Middle frontal gyrus (tissue), 1 donor: ENCODE results near the gene G6PC1.
"Not testable (repeated sequence)": the region's sequence is repeated elsewhere in the genome, so short reads cannot be mapped to it uniquely, and the experiment has no call there.

ENCODE experiments used
- DNase-seq: peaks from one replicate; pipeline ENCODE4 v3.0.0-alpha.2; 2015; ENCODE audit warnings: low spot score; ENCODE audit errors: extremely low spot score

G6PC1 gene

GRCh38 chr17:42900460-42901331, at the start of gene G6PC1:
Gene G6PC1, plus strand, starts transcription at chr17:42900799. Its CDS starts 78 bp downstream, at chr17:42900877.
- DNase-seq = no peak

GRCh38 chr17:42850954-42851353, 49.6 kb upstream of the G6PC1 start, which contains the start of gene AOC3:
Gene AOC3, plus strand, starts transcription at chr17:42851199. Its CDS starts 145 bp downstream, at chr17:42851344.
- no peak for DNase-seq

GRCh38 chr17:42851371-42852240, 49.0 kb upstream of the G6PC1 start:
- DNase-seq = not testable (repeated sequence)

- DNase-seq = no peak
Observed at GRCh38 chr17:42852351-42852750, 48.2 kb upstream of the G6PC1 start.

- no peak for DNase-seq
Observed at GRCh38 chr17:42853004-42853403, 47.6 kb upstream of the G6PC1 start.

GRCh38 chr17:42853597-42853967, 47.0 kb upstream of the G6PC1 start:
- no peak for DNase-seq

- DNase-seq = no peak
Observed at GRCh38 chr17:42853968-42854790, 46.4 kb upstream of the G6PC1 start.

GRCh38 chr17:42855048-42855596, 45.5 kb upstream of the G6PC1 start:
- no peak for DNase-seq

- not testable (repeated sequence) for DNase-seq
Observed at GRCh38 chr17:42856093-42856492, 44.5 kb upstream of the G6PC1 start.

- not testable (repeated sequence) for DNase-seq
Observed at GRCh38 chr17:42856516-42856915, 44.1 kb upstream of the G6PC1 start.

GRCh38 chr17:42857389-42857788, 43.2 kb upstream of the G6PC1 start:
- DNase-seq = no peak

- DNase-seq = no peak
Observed at GRCh38 chr17:42865638-42866094, 34.9 kb upstream of the G6PC1 start.

- no peak for DNase-seq
Observed at GRCh38 chr17:42866216-42866615, 34.4 kb upstream of the G6PC1 start.

GRCh38 chr17:42866631-42867575, 33.7 kb upstream of the G6PC1 start:
- no peak for DNase-seq

- not testable (repeated sequence) for DNase-seq
Observed at GRCh38 chr17:42867694-42868261, 32.8 kb upstream of the G6PC1 start.

- DNase-seq = no peak
Observed at GRCh38 chr17:42868338-42868737, 32.3 kb upstream of the G6PC1 start.

- no peak for DNase-seq
Observed at GRCh38 chr17:42871647-42872046, 29.0 kb upstream of the G6PC1 start.

GRCh38 chr17:42872251-42872965, 28.2 kb upstream of the G6PC1 start:
- no peak for DNase-seq

- no peak for DNase-seq
Observed at GRCh38 chr17:42873315-42873714, 27.3 kb upstream of the G6PC1 start.
